GM06990 (cell line): ENCODE results near the gene RPP38.

Experiments used
- DNase-seq: peaks from one replicate; pipeline ENCODE4 v3.0.0-alpha.2; 2011; ENCODE audit not compliant: insufficient read length; ENCODE audit errors: extremely low read depth
- H3K27me3 ChIP-seq: replicated peaks from 2 replicates; pipeline ENCODE4 v1.6.0; 2011; ENCODE audit warnings: low read length; ENCODE audit not compliant: control insufficient read depth, insufficient read depth
- H3K36me3 ChIP-seq: 2 replicates; pipeline ENCODE4 v1.5.1; 2011; ENCODE audit warnings: low read length; ENCODE audit not compliant: control insufficient read depth, insufficient read depth
- H3K4me3 ChIP-seq: replicated peaks from 2 replicates; pipeline ENCODE4 v1.5.1; 2011; ENCODE audit warnings: low read depth, mild to moderate bottlenecking, control low read depth, low read length
- TF ChIP-seq, protein P1 (sequence below): IDR thresholded peaks from 2 replicates; pipeline ENCODE4 v1.5.1; 2011; ENCODE audit warnings: low read length, control low read depth, mild to moderate bottlenecking, inconsistent platforms; ENCODE audit not compliant: insufficient read depth, poor library complexity, severe bottlenecking

RPP38 gene

DNA sequence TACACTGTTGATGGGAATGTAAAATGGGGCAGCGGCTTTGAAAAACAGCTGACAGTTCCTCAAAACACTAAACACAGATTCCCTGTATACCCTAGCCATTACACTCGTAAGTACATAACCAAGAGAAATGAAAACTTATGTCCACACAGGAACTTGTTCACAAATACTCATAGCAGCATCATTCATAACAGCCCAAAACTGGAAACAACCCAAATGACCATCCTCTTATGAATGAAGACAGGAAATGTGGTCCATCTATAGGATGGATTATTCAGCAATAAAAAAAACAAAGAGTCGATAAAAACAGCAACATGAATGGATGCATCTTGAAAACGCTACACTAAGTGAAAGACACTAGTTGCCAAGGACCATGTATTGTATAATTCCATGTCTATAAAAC is 47.6 kb downstream of the RPP38 start:
- H3K4me3 ChIP-seq, result no peak overlapping the region
- H3K36me3 ChIP-seq, result no peaks in the 10 kb centered on the region; the same call in 1 of the 2 replicates
- DNase-seq, result no peak
- no peaks in the 10 kb centered on the region for H3K27me3 ChIP-seq
- TF ChIP-seq, protein P1, sequence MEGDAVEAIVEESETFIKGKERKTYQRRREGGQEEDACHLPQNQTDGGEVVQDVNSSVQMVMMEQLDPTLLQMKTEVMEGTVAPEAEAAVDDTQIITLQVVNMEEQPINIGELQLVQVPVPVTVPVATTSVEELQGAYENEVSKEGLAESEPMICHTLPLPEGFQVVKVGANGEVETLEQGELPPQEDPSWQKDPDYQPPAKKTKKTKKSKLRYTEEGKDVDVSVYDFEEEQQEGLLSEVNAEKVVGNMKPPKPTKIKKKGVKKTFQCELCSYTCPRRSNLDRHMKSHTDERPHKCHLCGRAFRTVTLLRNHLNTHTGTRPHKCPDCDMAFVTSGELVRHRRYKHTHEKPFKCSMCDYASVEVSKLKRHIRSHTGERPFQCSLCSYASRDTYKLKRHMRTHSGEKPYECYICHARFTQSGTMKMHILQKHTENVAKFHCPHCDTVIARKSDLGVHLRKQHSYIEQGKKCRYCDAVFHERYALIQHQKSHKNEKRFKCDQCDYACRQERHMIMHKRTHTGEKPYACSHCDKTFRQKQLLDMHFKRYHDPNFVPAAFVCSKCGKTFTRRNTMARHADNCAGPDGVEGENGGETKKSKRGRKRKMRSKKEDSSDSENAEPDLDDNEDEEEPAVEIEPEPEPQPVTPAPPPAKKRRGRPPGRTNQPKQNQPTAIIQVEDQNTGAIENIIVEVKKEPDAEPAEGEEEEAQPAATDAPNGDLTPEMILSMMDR, result no peak

- H3K36me3 ChIP-seq, result no peaks in the 10 kb centered on the region
- no peak for DNase-seq
- H3K27me3 ChIP-seq, result no peaks in the 10 kb centered on the region
- H3K4me3 ChIP-seq, result no peak overlapping the region
- TF ChIP-seq, protein P1, result no peak
Measured at GRCh38 chr10:15146366-15146765, 49.2 kb downstream of the RPP38 start.

GRCh38 chr10:15147594-15148392 is 50.6 kb downstream of the RPP38 start:
- H3K4me3 ChIP-seq, result no peak overlapping the region
- H3K27me3 ChIP-seq, result no peaks in the 10 kb centered on the region
- no peaks in the 10 kb centered on the region for H3K36me3 ChIP-seq
- TF ChIP-seq, protein P1, result no peak
- DNase-seq, result no peak

GRCh38 chr10:15149042-15149771 is 52.1 kb downstream of the RPP38 start:
- Histone ChIP-seq H3K27me3 (no peaks in the 10 kb centered on the region), H3K4me3 (no peak overlapping the region), H3K36me3 (no peaks in the 10 kb centered on the region)
- no peak for DNase-seq
- TF ChIP-seq, protein P1, result no peak

DNA sequence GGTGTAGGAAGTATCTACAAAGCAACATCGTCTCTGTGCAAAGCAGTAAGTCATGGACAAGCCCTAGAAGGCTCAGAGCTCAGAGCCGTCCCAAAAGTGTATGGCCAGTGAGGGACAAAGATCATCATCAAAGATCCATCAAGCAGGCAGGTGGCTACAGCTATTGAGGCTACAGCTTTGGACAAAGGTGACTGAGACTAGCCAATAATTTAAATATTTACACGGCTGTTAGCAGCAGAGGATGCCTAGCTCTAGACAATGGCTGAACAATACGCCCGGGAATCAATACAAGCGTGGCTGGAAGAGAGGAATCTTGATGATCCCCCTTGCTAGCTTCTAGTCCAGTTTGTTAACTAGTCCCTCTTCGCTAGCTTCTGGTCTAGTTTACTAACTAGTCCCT is 53.4 kb downstream of the RPP38 start:
- H3K4me3 ChIP-seq, result no peak overlapping the region
- DNase-seq, result no peak
- no peaks in the 10 kb centered on the region for H3K27me3 ChIP-seq
- TF ChIP-seq, protein P1, result no peak
- no peaks in the 10 kb centered on the region for H3K36me3 ChIP-seq
